SU-DHL-6 (cell line): ENCODE data around the gene LMNA.

Source experiments
- H2AFZ ChIP-seq: fragments of 200-600 bp; sonication (generic); 2 replicates; pipeline ENCODE4 v1.6.1; 2014; ENCODE audit warnings: low read depth, mild to moderate bottlenecking, moderate library complexity, mixed read lengths, antibody characterized with exemption, low read length; ENCODE audit not compliant: severe bottlenecking
- H3F3A ChIP-seq: fragments of 200-600 bp; shearing (Covaris generic); 2 replicates; pipeline ENCODE4 v1.6.0; 2016; ENCODE audit warnings: antibody characterized with exemption, mild to moderate bottlenecking; ENCODE audit not compliant: insufficient read depth
- H3K27ac ChIP-seq: fragments of 200-600 bp; sonication (generic); 2 replicates; pipeline ENCODE4 v1.5.1; 2016; ENCODE audit warnings: low read depth, mild to moderate bottlenecking, low read length, moderate library complexity, mixed read lengths
- H3K27me3 ChIP-seq: fragments of 200-600 bp; sonication (generic), shearing (Covaris generic); 2 replicates; pipeline ENCODE4 v1.6.0; 2014; ENCODE audit warnings: mild to moderate bottlenecking, low read length
- H3K36me3 ChIP-seq: fragments of 200-600 bp; sonication (generic); 2 replicates; pipeline ENCODE4 v1.6.1; 2014; ENCODE audit warnings: mild to moderate bottlenecking, low read length, mixed read lengths
- H3K4me2 ChIP-seq: fragments of 300-600, 200-600 bp; shearing (Covaris generic), sonication (generic); 2 replicates; pipeline ENCODE4 v1.6.0; 2014; ENCODE audit warnings: low read length, low read depth, mild to moderate bottlenecking; ENCODE audit not compliant: poor library complexity, severe bottlenecking
- H3K4me3 ChIP-seq: fragments of 200-600 bp; sonication (generic); 2 replicates; pipeline ENCODE4 v1.5.1; 2014; ENCODE audit warnings: antibody characterized with exemption, low read length, mild to moderate bottlenecking, mixed read lengths; ENCODE audit not compliant: insufficient read depth, poor library complexity, severe bottlenecking
- H3K79me2 ChIP-seq: fragments of 200-600 bp; sonication (generic); 2 replicates; pipeline ENCODE4 v1.6.1; 2014; ENCODE audit warnings: mild to moderate bottlenecking, low read length, moderate library complexity; ENCODE audit not compliant: insufficient read depth
- H3K9ac ChIP-seq: fragments of 200-600 bp; sonication (generic); 2 replicates; pipeline ENCODE4 v1.7.0; 2014; ENCODE audit warnings: mild to moderate bottlenecking, low read length
- H3K9me2 ChIP-seq: fragments of 200-600 bp; sonication (generic); replicated peaks from 2 replicates; pipeline ENCODE4 v1.6.1; 2014; ENCODE audit warnings: low read length; ENCODE audit not compliant: insufficient read depth
- H3K9me3 ChIP-seq: fragments of 200-600 bp; sonication (generic); 2 replicates; pipeline ENCODE4 v1.6.1; 2014; ENCODE audit warnings: low read length, mixed read lengths; ENCODE audit not compliant: insufficient read depth
- H4K20me1 ChIP-seq: fragments of 200-600 bp; sonication (generic); 2 replicates; pipeline ENCODE4 v1.6.1; 2014; ENCODE audit warnings: low read depth, mild to moderate bottlenecking, antibody characterized with exemption, low read length, moderate library complexity, mixed read lengths
- EZH2phosphoT487 ChIP-seq: fragments of 200-600 bp; sonication (generic), shearing (Covaris generic); conservative IDR thresholded peaks from 2 replicates; pipeline ENCODE4 v1.6.1; 2018; ENCODE audit warnings: mild to moderate bottlenecking, antibody characterized with exemption, low read length, moderate library complexity, mixed read lengths
- TF ChIP-seq, protein P1 (sequence below): fragments of 200-600 bp; sonication (generic); IDR thresholded peaks from one replicate; pipeline ENCODE4 v1.5.1; 2017; ENCODE audit warnings: antibody characterized with exemption, mild to moderate bottlenecking, low read length, moderate library complexity; ENCODE audit not compliant: insufficient read depth, poor library complexity, severe bottlenecking

The LMNA gene

DNA sequence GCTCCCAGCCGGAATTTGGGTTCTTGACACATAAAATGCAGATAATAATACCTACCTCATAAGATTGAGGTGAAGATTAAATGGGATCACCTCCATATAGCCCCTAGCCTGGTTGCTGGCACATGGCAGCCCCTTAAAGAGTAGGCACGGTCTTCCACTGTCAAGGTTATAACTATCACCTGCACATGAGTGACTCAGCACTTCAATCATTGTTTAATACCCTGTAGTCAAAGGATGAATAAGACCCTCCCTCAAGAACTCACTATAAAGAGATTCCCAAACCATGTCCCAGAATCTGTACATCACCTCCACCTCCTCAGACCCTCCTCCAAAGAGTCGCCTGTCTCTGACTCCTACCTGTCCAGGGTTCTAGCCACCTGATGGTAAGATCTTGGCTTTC, 6.5 kb upstream of the LMNA start:
- no peak overlapping the region for H3K9ac ChIP-seq
- H3K27me3 ChIP-seq: no peaks in the 10 kb centered on the region
- no peak overlapping the region for H3K4me3 ChIP-seq
- TF ChIP-seq EZH2phosphoT487: no peak
- TF ChIP-seq, protein P1, sequence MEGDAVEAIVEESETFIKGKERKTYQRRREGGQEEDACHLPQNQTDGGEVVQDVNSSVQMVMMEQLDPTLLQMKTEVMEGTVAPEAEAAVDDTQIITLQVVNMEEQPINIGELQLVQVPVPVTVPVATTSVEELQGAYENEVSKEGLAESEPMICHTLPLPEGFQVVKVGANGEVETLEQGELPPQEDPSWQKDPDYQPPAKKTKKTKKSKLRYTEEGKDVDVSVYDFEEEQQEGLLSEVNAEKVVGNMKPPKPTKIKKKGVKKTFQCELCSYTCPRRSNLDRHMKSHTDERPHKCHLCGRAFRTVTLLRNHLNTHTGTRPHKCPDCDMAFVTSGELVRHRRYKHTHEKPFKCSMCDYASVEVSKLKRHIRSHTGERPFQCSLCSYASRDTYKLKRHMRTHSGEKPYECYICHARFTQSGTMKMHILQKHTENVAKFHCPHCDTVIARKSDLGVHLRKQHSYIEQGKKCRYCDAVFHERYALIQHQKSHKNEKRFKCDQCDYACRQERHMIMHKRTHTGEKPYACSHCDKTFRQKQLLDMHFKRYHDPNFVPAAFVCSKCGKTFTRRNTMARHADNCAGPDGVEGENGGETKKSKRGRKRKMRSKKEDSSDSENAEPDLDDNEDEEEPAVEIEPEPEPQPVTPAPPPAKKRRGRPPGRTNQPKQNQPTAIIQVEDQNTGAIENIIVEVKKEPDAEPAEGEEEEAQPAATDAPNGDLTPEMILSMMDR: no peak
- no peaks in the 10 kb centered on the region for H4K20me1 ChIP-seq
- H3K9me3 ChIP-seq: no peaks in the 10 kb centered on the region
- no peak overlapping the region for H3K27ac ChIP-seq
- no peak overlapping the region for H2AFZ ChIP-seq
- H3K4me2 ChIP-seq: no peak overlapping the region
- no peaks in the 10 kb centered on the region for H3K79me2 ChIP-seq
- H3F3A ChIP-seq: peaks cover 11% of the 10 kb centered on the region; the same call in 1 of the 2 replicates
- no peaks in the 10 kb centered on the region for H3K36me3 ChIP-seq
- H3K9me2 ChIP-seq: no peaks in the 10 kb centered on the region

DNA sequence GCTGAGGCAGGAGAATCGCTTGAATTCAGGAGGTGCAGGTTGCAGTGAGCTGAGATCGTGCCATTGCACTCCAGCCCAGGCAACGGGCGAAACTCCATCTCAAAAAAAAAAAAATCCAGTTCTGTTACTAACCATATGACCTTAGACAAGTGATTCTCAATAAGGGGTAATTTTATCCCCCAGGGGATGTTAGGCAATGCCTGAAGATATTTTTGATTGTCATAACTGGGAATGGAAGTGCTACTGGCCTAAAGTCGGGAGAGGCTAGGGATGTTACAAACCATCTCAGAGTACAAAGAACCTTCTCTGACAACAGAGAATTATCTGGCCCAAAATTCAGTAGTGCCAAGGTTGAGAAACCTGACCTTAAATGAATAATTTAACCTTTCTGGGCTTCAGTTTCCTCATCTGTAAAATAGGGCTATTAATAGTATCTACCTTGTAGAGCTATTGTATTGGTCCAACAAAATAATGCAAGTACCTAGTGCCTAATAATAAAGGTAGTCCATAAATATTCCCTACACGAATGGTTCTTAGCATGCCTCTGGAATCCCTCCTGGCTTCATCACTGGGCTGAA, 5.8 kb upstream of the LMNA start:
- H3K9me2 ChIP-seq: no peaks in the 10 kb centered on the region
- TF ChIP-seq EZH2phosphoT487: no peak
- TF ChIP-seq, protein P1: no peak
- no peaks in the 10 kb centered on the region for H3K9me3 ChIP-seq
- H3K36me3 ChIP-seq: no peaks in the 10 kb centered on the region
- no peaks in the 10 kb centered on the region for H3K27me3 ChIP-seq
- no peak overlapping the region for H3K27ac ChIP-seq
- H3K4me3 ChIP-seq: no peak overlapping the region
- no peak overlapping the region for H3K4me2 ChIP-seq
- no peak overlapping the region for H2AFZ ChIP-seq
- no peaks in the 10 kb centered on the region for H4K20me1 ChIP-seq
- H3F3A ChIP-seq: peaks cover 11% of the 10 kb centered on the region; the same call in 1 of the 2 replicates
- no peak overlapping the region for H3K9ac ChIP-seq
- no peaks in the 10 kb centered on the region for H3K79me2 ChIP-seq

DNA sequence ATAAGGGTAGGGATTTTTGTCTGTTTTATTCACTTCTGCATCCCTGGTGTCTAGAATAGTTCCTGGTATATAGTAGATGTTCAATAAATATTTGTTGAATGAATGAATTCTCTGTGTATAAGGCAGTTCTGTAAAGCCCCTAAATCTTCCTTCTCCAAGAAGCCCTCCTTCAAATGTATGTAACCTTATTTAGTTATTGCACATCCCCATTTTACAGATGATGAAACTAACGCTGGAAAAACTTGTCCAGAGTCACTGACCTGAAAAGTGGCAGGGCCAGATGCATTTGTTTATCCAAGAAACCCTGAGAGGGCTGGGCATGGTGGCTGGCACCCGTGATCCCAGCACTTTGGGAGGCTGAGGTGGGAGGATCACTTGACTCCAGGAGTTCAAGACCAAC, 4.3 kb upstream of the LMNA start:
- Histone ChIP-seq H3K9me2 (no peaks in the 10 kb centered on the region), H3K9me3 (no peaks in the 10 kb centered on the region), H3K36me3 (no peaks in the 10 kb centered on the region), H3K27me3 (no peaks in the 10 kb centered on the region), H3K4me3 (no peak overlapping the region), H3K27ac (no peak overlapping the region), H3K79me2 (no peaks in the 10 kb centered on the region), H3F3A (peaks cover 11% of the 10 kb centered on the region; the same call in 1 of the 2 replicates), H4K20me1 (no peaks in the 10 kb centered on the region), H2AFZ (no peak overlapping the region), H3K9ac (no peak overlapping the region), H3K4me2 (no peak overlapping the region)
- TF ChIP-seq EZH2phosphoT487: no peak
- TF ChIP-seq, protein P1: no peak
